Fibroblast of lung (primary cell): ENCODE results near the gene POLR2L.

ENCODE experiments used
- EZH2 ChIP-seq: IDR thresholded peaks from 2 replicates; pipeline ENCODE4 v1.5.1; 2012; ENCODE audit warnings: low read length, control low read depth, mild to moderate bottlenecking; ENCODE audit errors: missing control alignments
- TF ChIP-seq, protein P1 (sequence below), 2 donors: IDR thresholded peaks in 1 of 2; conservative IDR thresholded peaks in 1 of 2; 1 replicate in 1 of 2; 2 replicates in 1 of 2; pipeline ENCODE4 v1.5.1; 2011 to 2012; ENCODE audit warnings: low read length in 2 of 2, control low read depth in 1 of 2, inconsistent platforms in 1 of 2, low read depth in 1 of 2, mild to moderate bottlenecking in 1 of 2

DNA sequence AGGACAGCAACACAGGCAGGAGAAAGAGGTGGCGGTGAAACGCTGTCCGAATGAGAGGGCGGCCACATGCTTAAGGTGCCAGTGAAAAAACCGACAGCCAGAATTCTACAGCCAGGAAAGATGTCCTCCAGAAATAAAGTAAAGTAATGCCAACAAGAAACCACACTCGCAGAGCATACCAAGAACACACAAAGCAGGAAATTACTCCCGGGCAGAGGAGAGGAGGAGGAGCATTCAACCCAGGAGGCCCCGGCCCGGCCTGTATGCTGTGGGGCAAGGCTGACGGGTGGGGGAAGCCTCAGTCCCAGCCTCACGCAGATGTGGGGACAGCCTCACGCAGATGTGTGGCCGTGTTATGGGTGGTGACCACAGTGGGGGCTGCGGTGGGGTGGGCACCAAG lies 40.3 kb upstream of the POLR2L start:
- TF ChIP-seq, protein P1, sequence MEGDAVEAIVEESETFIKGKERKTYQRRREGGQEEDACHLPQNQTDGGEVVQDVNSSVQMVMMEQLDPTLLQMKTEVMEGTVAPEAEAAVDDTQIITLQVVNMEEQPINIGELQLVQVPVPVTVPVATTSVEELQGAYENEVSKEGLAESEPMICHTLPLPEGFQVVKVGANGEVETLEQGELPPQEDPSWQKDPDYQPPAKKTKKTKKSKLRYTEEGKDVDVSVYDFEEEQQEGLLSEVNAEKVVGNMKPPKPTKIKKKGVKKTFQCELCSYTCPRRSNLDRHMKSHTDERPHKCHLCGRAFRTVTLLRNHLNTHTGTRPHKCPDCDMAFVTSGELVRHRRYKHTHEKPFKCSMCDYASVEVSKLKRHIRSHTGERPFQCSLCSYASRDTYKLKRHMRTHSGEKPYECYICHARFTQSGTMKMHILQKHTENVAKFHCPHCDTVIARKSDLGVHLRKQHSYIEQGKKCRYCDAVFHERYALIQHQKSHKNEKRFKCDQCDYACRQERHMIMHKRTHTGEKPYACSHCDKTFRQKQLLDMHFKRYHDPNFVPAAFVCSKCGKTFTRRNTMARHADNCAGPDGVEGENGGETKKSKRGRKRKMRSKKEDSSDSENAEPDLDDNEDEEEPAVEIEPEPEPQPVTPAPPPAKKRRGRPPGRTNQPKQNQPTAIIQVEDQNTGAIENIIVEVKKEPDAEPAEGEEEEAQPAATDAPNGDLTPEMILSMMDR (conservative IDR thresholded peaks at IDR 0.05 in 1 of 2, IDR thresholded peaks at IDR 0.05 in 1 of 2; ENCODE audit: low read depth in 1 of 2, low read length in 2 of 2): no peak
- TF ChIP-seq EZH2: no peak
